Liver (tissue), 9 donors: ENCODE data around the gene CXCR6. TPM values are rescaled to one million over a fixed set of nuclear protein-coding genes. Genes with fewer than 3 reads are reported as not detected.

Experiments
- DNase-seq: peaks from one replicate; pipeline ENCODE4 v3.0.0-alpha.2; 2017; ENCODE audit warnings: low spot score
- H3K27ac ChIP-seq, 2 donors: one replicate each; pipeline ENCODE4 v1.7.0; 2013; ENCODE audit warnings: inconsistent platforms in 2 of 2, low read length in 2 of 2, control low read depth in 1 of 2, low read depth in 1 of 2, mild to moderate bottlenecking in 1 of 2
- H3K27me3 ChIP-seq, 4 donors: one replicate each; pipeline versions ENCODE4 v1.6.1 to v1.7.0; 2013; ENCODE audit warnings: low read length in 3 of 4, inconsistent platforms in 1 of 4, mild to moderate bottlenecking in 1 of 4, moderate library complexity in 1 of 4; ENCODE audit not compliant: control insufficient read depth in 4 of 4, insufficient read depth in 4 of 4
- H3K36me3 ChIP-seq, 4 donors: one replicate each; pipeline versions ENCODE4 v1.6.1 to v1.7.0; 2013; ENCODE audit warnings: low read length in 3 of 4, mild to moderate bottlenecking in 3 of 4, low read depth in 1 of 4, moderate library complexity in 1 of 4; ENCODE audit not compliant: control insufficient read depth in 4 of 4, insufficient read depth in 3 of 4
- H3K4me1 ChIP-seq, 4 donors: one replicate each; pipeline versions ENCODE4 v1.6.1 to v1.7.0; 2013; ENCODE audit warnings: low read length in 3 of 4, mild to moderate bottlenecking in 3 of 4, moderate library complexity in 1 of 4; ENCODE audit not compliant: control insufficient read depth in 4 of 4, insufficient read depth in 4 of 4
- H3K4me3 ChIP-seq, 3 donors: one replicate each; pipeline versions ENCODE4 v1.6.1 to v1.7.0; 2013; ENCODE audit warnings: low read length in 3 of 3, control low read depth in 1 of 3, low read depth in 1 of 3, mild to moderate bottlenecking in 1 of 3
- H3K9ac ChIP-seq, 2 donors: one replicate each; pipeline ENCODE4 v1.7.0; 2013; ENCODE audit warnings: low read length in 2 of 2, mild to moderate bottlenecking in 2 of 2, moderate library complexity in 2 of 2, control low read depth in 1 of 2, low read depth in 1 of 2
- H3K9me3 ChIP-seq, 4 donors: one replicate each; pipeline versions ENCODE4 v1.6.1 to v1.7.0; 2013; ENCODE audit warnings: low read length in 3 of 4; ENCODE audit not compliant: control insufficient read depth in 4 of 4
- ATF3 ChIP-seq: IDR thresholded peaks from 2 replicates; pipeline ENCODE4 v1.6.1; 2016; ENCODE audit warnings: antibody characterized with exemption
- CTCF ChIP-seq: fragments of 150-350 bp; IDR thresholded peaks from 2 replicates; pipeline ENCODE4 v1.5.1; 2017; ENCODE audit warnings: improper control_type of control experiment, low read depth, low read length; ENCODE audit not compliant: missing input control
- EGR1 ChIP-seq, 2 donors: IDR thresholded peaks; 2 replicates each; pipeline ENCODE4 v1.6.1; 2016 to 2018; ENCODE audit warnings: antibody characterized with exemption in 2 of 2, low read depth in 2 of 2
- FOXA1 ChIP-seq: IDR thresholded peaks from 2 replicates; pipeline ENCODE4 v1.6.1; 2016; ENCODE audit warnings: antibody characterized with exemption
- FOXA2 ChIP-seq: IDR thresholded peaks from 2 replicates; pipeline ENCODE4 v1.6.1; 2016; ENCODE audit warnings: antibody characterized with exemption
- HNF4A ChIP-seq, 2 donors: conservative IDR thresholded peaks; 2 replicates each; pipeline ENCODE4 v1.6.1; 2016; ENCODE audit warnings: antibody characterized with exemption in 2 of 2, mild to moderate bottlenecking in 2 of 2
- HNF4G ChIP-seq: IDR thresholded peaks from 2 replicates; pipeline ENCODE4 v1.6.1; 2016; ENCODE audit warnings: antibody characterized with exemption
- JUND ChIP-seq, 2 donors: IDR thresholded peaks; 2 replicates each; pipeline ENCODE4 v1.6.1; 2016; ENCODE audit warnings: antibody characterized with exemption in 2 of 2
- MAX ChIP-seq: IDR thresholded peaks from 2 replicates; pipeline ENCODE4 v1.6.1; 2016; ENCODE audit warnings: antibody characterized with exemption
- NR2F2 ChIP-seq: IDR thresholded peaks from 2 replicates; pipeline ENCODE4 v1.6.1; 2016; ENCODE audit warnings: antibody characterized with exemption
- RAD21 ChIP-seq, 2 donors: IDR thresholded peaks; 2 replicates each; pipeline ENCODE4 v1.6.1; 2016; ENCODE audit warnings: antibody characterized with exemption in 2 of 2, mild to moderate bottlenecking in 2 of 2
- REST ChIP-seq: IDR thresholded peaks from 2 replicates; pipeline ENCODE4 v1.6.1; 2016; ENCODE audit warnings: antibody characterized with exemption, mild to moderate bottlenecking
- RXRA ChIP-seq, 2 donors: IDR thresholded peaks; 2 replicates each; pipeline ENCODE4 v1.6.1; 2017 to 2018; ENCODE audit warnings: antibody characterized with exemption in 2 of 2, mild to moderate bottlenecking in 1 of 2
- SP1 ChIP-seq: IDR thresholded peaks from 2 replicates; pipeline ENCODE4 v1.6.1; 2018; ENCODE audit warnings: antibody characterized with exemption, mild to moderate bottlenecking
- TAF1 ChIP-seq: conservative IDR thresholded peaks from 2 replicates; pipeline ENCODE4 v1.6.1; 2016; ENCODE audit warnings: antibody characterized with exemption, mild to moderate bottlenecking
- YY1 ChIP-seq: IDR thresholded peaks from 2 replicates; pipeline ENCODE4 v1.6.1; 2016; ENCODE audit warnings: antibody characterized with exemption, mild to moderate bottlenecking
- ZBTB33 ChIP-seq: IDR thresholded peaks from 2 replicates; pipeline ENCODE4 v1.6.1; 2016; ENCODE audit warnings: antibody characterized with exemption
- WGBS: extraction: QIAGEN DNeasy Blood & Tissue Kit; methylation state at CpG from one replicate; pipeline ENCODE4 v1.1.7; 2013; 5-methylcytosine and 5-hydroxymethylcytosine counted together
- polyA plus RNA-seq, 2 donors: library from polyadenylated mRNA; stranded (reverse) in 1 of 2; unstranded in 1 of 2; fragments of 200-250 nt in 1 of 2; fragments of >200 nt in 1 of 2; fragmentation: Nextera tagmentation in 1 of 2; extraction: Ambion mirVana in 1 of 2; gene quantifications; one replicate each; pipeline versions ENCODE4 v1.2.1 to v1.2.3, GENCODE V29; 2013 to 2015
- total RNA-seq, 2 donors: library from RNA; depleted of rRNA; stranded (reverse); fragments of >200 nt; gene quantifications; one replicate each; pipeline ENCODE4 v1.2.3, GENCODE V29; 2014
- donor health status: healthy.
- donor health status: healthy.
- donor health status: healthy.
- donor health status: healthy.
- donor health status: healthy.

CXCR6 gene
- total and polyA plus RNA-seq, 4 donors, result 0.60 to 2.9 (median 0.96) TPM

- WGBS, result 81% methylated on average over 7 of the region's 7 CpGs
- Histone ChIP-seq H3K27me3 (no peaks in the 10 kb centered on the region), H3K9me3 (no peaks in the 10 kb centered on the region), H3K9ac (no peak overlapping the region), H3K4me3 (no peak overlapping the region), H3K27ac (no peak overlapping the region), H3K36me3 (peaks cover 2 to 69% (median 45%) of the 10 kb centered on the region in 4 donors), H3K4me1 (peaks cover 6 to 12% (median 7%) of the 10 kb centered on the region in 4 donors)
- TF ChIP-seq REST, result no peak
- TF ChIP-seq YY1, result no peak
- no peak for TF ChIP-seq NR2F2
- no peak for TF ChIP-seq EGR1 (IDR thresholded peaks at IDR 0.05; ENCODE audit: low read depth in 2 of 2)
- no peak for TF ChIP-seq TAF1
- no peak for TF ChIP-seq JUND (IDR thresholded peaks at IDR 0.05)
- TF ChIP-seq CTCF, result no peak
- no peak for TF ChIP-seq HNF4G
- no peak for TF ChIP-seq FOXA1
- no peak for TF ChIP-seq HNF4A (conservative IDR thresholded peaks at IDR 0.05)
- TF ChIP-seq RXRA (IDR thresholded peaks at IDR 0.05), result no peak
- DNase-seq, result no peak
Observed at GRCh38 chr3:45980229-45980813, 37.1 kb downstream of the CXCR6 start.

GRCh38 chr3:45980819-45981218 lies 37.6 kb downstream of the CXCR6 start:
- no peak overlapping the region for H3K4me3 ChIP-seq
- H3K9ac ChIP-seq, result no peak overlapping the region
- H3K27me3 ChIP-seq, result no peaks in the 10 kb centered on the region
- DNase-seq, result no peak
- no peaks in the 10 kb centered on the region for H3K9me3 ChIP-seq
- peaks cover 11 to 17% (median 12%) of the 10 kb centered on the region in 4 donors for H3K4me1 ChIP-seq
- 69% methylated on average over 2 of the region's 2 CpGs for WGBS
- H3K27ac ChIP-seq, result no peak overlapping the region
- H3K36me3 ChIP-seq, result peaks cover 2 to 64% (median 42%) of the 10 kb centered on the region in 4 donors
- TF ChIP-seq YY1 (no peak), ATF3 (no peak), HNF4G (no peak), SP1 (no peak), FOXA2 (no peak), NR2F2 (no peak), JUND (IDR thresholded peaks at IDR 0.05) (no peak), RXRA (IDR thresholded peaks at IDR 0.05) (no peak), TAF1 (no peak), HNF4A (conservative IDR thresholded peaks at IDR 0.05) (no peak), REST (no peak), ZBTB33 (no peak), FOXA1 (no peak), CTCF (no peak), EGR1 (IDR thresholded peaks at IDR 0.05; ENCODE audit: low read depth in 2 of 2) (no peak), RAD21 (IDR thresholded peaks at IDR 0.05) (no peak), MAX (no peak)
